ENCODE measurements around the gene SLC5A6.
"Not testable (repeated sequence)": the region's sequence is repeated elsewhere in the genome, so short reads cannot be mapped to it uniquely, and the experiment has no call there.

SLC5A6 gene

GRCh38 chr2:27201675-27202074 is 10.4 kb downstream of the SLC5A6 start:
- no peak for ATAC-seq
- peaks cover 49% of the 10 kb centered on the region for H3K36me3 Mint-ChIP-seq
- no peak overlapping the region for H3K27ac Mint-ChIP-seq
- no peaks in the 10 kb centered on the region for H3K9me3 Mint-ChIP-seq
- H3K4me1 Mint-ChIP-seq = peaks cover 18% of the 10 kb centered on the region
- no peak overlapping the region for H3K4me3 Mint-ChIP-seq
- no peak for DNase-seq (ENCODE audit: low spot score in 2 of 2)

- no peak overlapping the region for H3K4me3 Mint-ChIP-seq
- H3K4me1 Mint-ChIP-seq = no peaks in the 10 kb centered on the region
- H3K27ac Mint-ChIP-seq = peak overlapping the region; percentile 32
- ATAC-seq = no peak
- H3K9me3 Mint-ChIP-seq = no peaks in the 10 kb centered on the region
- H3K36me3 Mint-ChIP-seq = peaks cover 27% of the 10 kb centered on the region
- DNase-seq (ENCODE audit: low spot score in 2 of 2) = no peak
These were observed 12.8 kb downstream of the SLC5A6 start for GRCh38 chr2:27199241-27199640.

GRCh38 chr2:27198627-27199026 is 13.4 kb downstream of the SLC5A6 start:
- peaks cover 23% of the 10 kb centered on the region for H3K36me3 Mint-ChIP-seq
- H3K27ac Mint-ChIP-seq = peak overlapping the region; percentile 32
- H3K9me3 Mint-ChIP-seq = no peaks in the 10 kb centered on the region
- ATAC-seq (no peak), DNase-seq (ENCODE audit: low spot score in 2 of 2) (no peak)
- no peak overlapping the region for H3K4me3 Mint-ChIP-seq
- no peaks in the 10 kb centered on the region for H3K4me1 Mint-ChIP-seq

- Mint-ChIP-seq H3K36me3 (peaks cover 18% of the 10 kb centered on the region), H3K27ac (peak overlapping the region; percentile 32)
- not testable (repeated sequence) for DNase-seq (ENCODE audit: low spot score in 2 of 2); ATAC-seq; H3K9me3 Mint-ChIP-seq; H3K4me3 Mint-ChIP-seq; H3K4me1 Mint-ChIP-seq
These were observed 14.0 kb downstream of the SLC5A6 start for GRCh38 chr2:27198068-27198467.

- not testable (repeated sequence) for H3K4me3 Mint-ChIP-seq; DNase-seq (ENCODE audit: low spot score in 2 of 2); H3K36me3 Mint-ChIP-seq; ATAC-seq; H3K9me3 Mint-ChIP-seq; H3K4me1 Mint-ChIP-seq; H3K27ac Mint-ChIP-seq
These were observed 16.3 kb downstream of the SLC5A6 start for GRCh38 chr2:27195799-27196198.

- Mint-ChIP-seq H3K9me3 (no peaks in the 10 kb centered on the region), H3K4me3 (no peak overlapping the region), H3K27ac (no peak overlapping the region), H3K4me1 (no peaks in the 10 kb centered on the region), H3K36me3 (no peaks in the 10 kb centered on the region)
- ATAC-seq (no peak), DNase-seq (ENCODE audit: low spot score in 2 of 2) (no peak)
These were observed 17.3 kb downstream of the SLC5A6 start for GRCh38 chr2:27194538-27195354.

GRCh38 chr2:27191070-27191829 is 20.8 kb downstream of the SLC5A6 start:
- Mint-ChIP-seq H3K4me1 (no peaks in the 10 kb centered on the region), H3K36me3 (no peaks in the 10 kb centered on the region), H3K27ac (no peak overlapping the region), H3K9me3 (no peaks in the 10 kb centered on the region), H3K4me3 (no peak overlapping the region)
- DNase-seq (ENCODE audit: low spot score in 2 of 2) = no peak
- ATAC-seq = peak; percentile 71

GRCh38 chr2:27189989-27190388 is 22.1 kb downstream of the SLC5A6 start:
- DNase-seq (ENCODE audit: low spot score in 2 of 2) (no peak), ATAC-seq (no peak)
- no peaks in the 10 kb centered on the region for H3K36me3 Mint-ChIP-seq
- H3K9me3 Mint-ChIP-seq = no peaks in the 10 kb centered on the region
- H3K27ac Mint-ChIP-seq = no peak overlapping the region
- H3K4me1 Mint-ChIP-seq = no peaks in the 10 kb centered on the region
- H3K4me3 Mint-ChIP-seq = no peak overlapping the region

- Mint-ChIP-seq H3K4me1 (no peaks in the 10 kb centered on the region), H3K9me3 (no peaks in the 10 kb centered on the region), H3K4me3 (no peak overlapping the region), H3K36me3 (no peaks in the 10 kb centered on the region), H3K27ac (no peak overlapping the region)
- DNase-seq (ENCODE audit: low spot score in 2 of 2) (no peak), ATAC-seq (no peak)
These were observed 25.3 kb downstream of the SLC5A6 start for GRCh38 chr2:27186613-27187345.

GRCh38 chr2:27185331-27186026 is 26.6 kb downstream of the SLC5A6 start:
- Mint-ChIP-seq H3K9me3 (no peaks in the 10 kb centered on the region), H3K4me3 (no peak overlapping the region), H3K4me1 (no peaks in the 10 kb centered on the region), H3K27ac (no peak overlapping the region), H3K36me3 (no peaks in the 10 kb centered on the region)
- DNase-seq (ENCODE audit: low spot score in 2 of 2) (no peak), ATAC-seq (no peak)

GRCh38 chr2:27184115-27184514 is 28.0 kb downstream of the SLC5A6 start:
- H3K4me3 Mint-ChIP-seq = no peak overlapping the region
- H3K36me3 Mint-ChIP-seq = no peaks in the 10 kb centered on the region
- ATAC-seq (peak; percentile 44), DNase-seq (ENCODE audit: low spot score in 2 of 2) (no peak)
- H3K9me3 Mint-ChIP-seq = no peaks in the 10 kb centered on the region
- H3K27ac Mint-ChIP-seq = no peak overlapping the region
- no peaks in the 10 kb centered on the region for H3K4me1 Mint-ChIP-seq

- no peaks in the 10 kb centered on the region for H3K9me3 Mint-ChIP-seq
- H3K36me3 Mint-ChIP-seq = no peaks in the 10 kb centered on the region
- ATAC-seq (no peak), DNase-seq (ENCODE audit: low spot score in 2 of 2) (no peak)
- H3K27ac Mint-ChIP-seq = no peak overlapping the region
- H3K4me1 Mint-ChIP-seq = no peaks in the 10 kb centered on the region
- H3K4me3 Mint-ChIP-seq = no peak overlapping the region
These were observed 29.7 kb downstream of the SLC5A6 start for GRCh38 chr2:27182346-27182745.

- Mint-ChIP-seq H3K27ac (no peak overlapping the region), H3K9me3 (no peaks in the 10 kb centered on the region), H3K36me3 (no peaks in the 10 kb centered on the region), H3K4me3 (no peak overlapping the region), H3K4me1 (no peaks in the 10 kb centered on the region)
- ATAC-seq = no peak
- DNase-seq (ENCODE audit: low spot score in 2 of 2) = no peak
These were observed 32.6 kb downstream of the SLC5A6 start for GRCh38 chr2:27179344-27180000.

- Mint-ChIP-seq H3K4me1 (no peaks in the 10 kb centered on the region), H3K9me3 (no peaks in the 10 kb centered on the region), H3K4me3 (no peak overlapping the region), H3K36me3 (no peaks in the 10 kb centered on the region), H3K27ac (no peak overlapping the region)
- DNase-seq (ENCODE audit: low spot score in 2 of 2) (no peak), ATAC-seq (no peak)
These were observed 33.6 kb downstream of the SLC5A6 start for GRCh38 chr2:27178469-27178868.

All from stimulated activated effector memory CD8-positive, alpha-beta T cell treated with anti-CD3 and anti-CD28 coated beads, Interleukin-12 subunit alpha, Interleukin-12 subunit beta, amount 100 ng/mL, for 72 hours (primary cell).